ENCODE measurements around the gene ACOX2. TPM values are rescaled to one million over a fixed set of nuclear protein-coding genes. Genes with fewer than 3 reads are reported as not detected.

Gene ACOX2
- total RNA-seq, 1 experiment from 2014 or later, result 3.2 TPM

GRCh38 chr3:58496206-58496857, 40.7 kb downstream of the ACOX2 start:
- ATAC-seq (no peak), DNase-seq (ENCODE audit: low read depth, low spot score) (no peak)
- no TSS peak for BruUV-seq (replicated peaks)
- no peak overlapping the region; a peak in 1 of 4 replicates for H3K4me3 ChIP-seq (ENCODE audit: low read depth in 2 of 2, low read length in 2 of 2)
- POLR2A ChIA-PET, result no interaction called here
- H3K27me3 ChIP-seq (ENCODE audit: control insufficient read depth, insufficient read depth, low read length), result no peaks in the 10 kb centered on the region
- H3K9me3 ChIP-seq (ENCODE audit: control insufficient read depth, insufficient read depth, low read depth, low read length), result no peaks in the 10 kb centered on the region
- intact Hi-C loops (cut with micrococcal nuclease; ENCODE audit: unreplicated experiment) (no loop called here), in situ Hi-C loops (cut with HindIII; ENCODE audit: low pct_unique_long_range_greater_than_20kb, low sequenced_read_pairs) (no loop called here)
- CTCF ChIA-PET, result no interaction called here
- H3K4me1 ChIP-seq (ENCODE audit: control insufficient read depth, insufficient read depth, low read length), result peaks cover 46% of the 10 kb centered on the region
- H3K27ac ChIP-seq (ENCODE audit: low read length), result peak overlapping the region; percentile 54
- no peaks in the 10 kb centered on the region; the same call in 1 of the 2 replicates for H3K36me3 ChIP-seq (ENCODE audit: control insufficient read depth, insufficient read depth, low read length)
- TF ChIP-seq SIN3A (IDR thresholded peaks at IDR 0.05; ENCODE audit: borderline replicate concordance, insufficient read depth, low read depth, low read length) (no peak), POLR2AphosphoS5 (IDR thresholded peaks at IDR 0.05; ENCODE audit: low read depth, low read length) (no peak), CTCF (IDR thresholded peaks at IDR 0.05) (no peak), REST (IDR thresholded peaks at IDR 0.05; ENCODE audit: insufficient read depth in 1 of 2, low read depth in 2 of 2, low read length in 1 of 2) (no peak), TCF7L2 (IDR thresholded peaks at IDR 0.05; ENCODE audit: low read depth, low read length) (no peak)

- no TSS peak for BruUV-seq (replicated peaks)
- ATAC-seq (no peak), DNase-seq (ENCODE audit: low read depth, low spot score) (no peak)
- Histone ChIP-seq H3K27me3 (ENCODE audit: control insufficient read depth, insufficient read depth, low read length) (no peaks in the 10 kb centered on the region), H3K27ac (ENCODE audit: low read length) (no peak overlapping the region), H3K4me1 (ENCODE audit: control insufficient read depth, insufficient read depth, low read length) (peaks cover 48% of the 10 kb centered on the region), H3K9me3 (ENCODE audit: control insufficient read depth, insufficient read depth, low read depth, low read length) (no peaks in the 10 kb centered on the region), H3K36me3 (ENCODE audit: control insufficient read depth, insufficient read depth, low read length) (no peaks in the 10 kb centered on the region; the same call in 1 of the 2 replicates), H3K4me3 (ENCODE audit: low read depth in 2 of 2, low read length in 2 of 2) (peak overlapping the region in 1 of 2 experiments; percentile 94; a peak in 2 of 4 replicates)
- intact Hi-C loops (cut with micrococcal nuclease; ENCODE audit: unreplicated experiment) (no loop called here), in situ Hi-C loops (cut with HindIII; ENCODE audit: low pct_unique_long_range_greater_than_20kb, low sequenced_read_pairs) (no loop called here)
- ChIA-PET CTCF (interaction anchor here (0.6 kb wide), 1 partner anchor 59 kb away, joined by 4 read pairs; no protein-coding TSS in a partner anchor), POLR2A (no interaction called here)
- TF ChIP-seq TCF7L2 (IDR thresholded peaks at IDR 0.05; ENCODE audit: low read depth, low read length) (no peak), REST (IDR thresholded peaks at IDR 0.05; ENCODE audit: insufficient read depth in 1 of 2, low read depth in 2 of 2, low read length in 1 of 2) (no peak), POLR2AphosphoS5 (IDR thresholded peaks at IDR 0.05; ENCODE audit: low read depth, low read length) (no peak), CTCF (IDR thresholded peaks at IDR 0.05) (no peak), SIN3A (IDR thresholded peaks at IDR 0.05; ENCODE audit: borderline replicate concordance, insufficient read depth, low read depth, low read length) (no peak)
Measured at GRCh38 chr3:58495101-58495500, 41.9 kb downstream of the ACOX2 start.
